Skeletal muscle satellite cell (primary cell): ENCODE data around the gene PROKR1.

Experiments used
- H3K27me3 ChIP-seq: 2 replicates; pipeline ENCODE4 v1.7.0; 2013; ENCODE audit warnings: low read length; ENCODE audit not compliant: control insufficient read depth, insufficient read depth
- H3K36me3 ChIP-seq: 2 replicates; pipeline ENCODE4 v1.7.0; 2013; ENCODE audit warnings: mild to moderate bottlenecking, control low read depth, low read length; ENCODE audit not compliant: insufficient read depth
- H3K4me1 ChIP-seq: 2 replicates; pipeline ENCODE4 v1.7.0; 2013; ENCODE audit warnings: low read length; ENCODE audit not compliant: control insufficient read depth, insufficient read depth
- H3K4me2 ChIP-seq: 2 replicates; pipeline ENCODE4 v1.7.0; 2013; ENCODE audit warnings: mild to moderate bottlenecking, low read length
- H3K4me3 ChIP-seq: 2 replicates; pipeline ENCODE4 v1.7.0; 2013; ENCODE audit warnings: low read length
- H3K9ac ChIP-seq: 2 replicates; pipeline ENCODE4 v1.7.0; 2013; ENCODE audit warnings: mild to moderate bottlenecking, low read depth, low read length, moderate library complexity
- H3K9me3 ChIP-seq: replicated peaks from 2 replicates; pipeline ENCODE4 v1.7.0; 2013; ENCODE audit warnings: mild to moderate bottlenecking, control low read depth, low read length

Gene PROKR1

DNA sequence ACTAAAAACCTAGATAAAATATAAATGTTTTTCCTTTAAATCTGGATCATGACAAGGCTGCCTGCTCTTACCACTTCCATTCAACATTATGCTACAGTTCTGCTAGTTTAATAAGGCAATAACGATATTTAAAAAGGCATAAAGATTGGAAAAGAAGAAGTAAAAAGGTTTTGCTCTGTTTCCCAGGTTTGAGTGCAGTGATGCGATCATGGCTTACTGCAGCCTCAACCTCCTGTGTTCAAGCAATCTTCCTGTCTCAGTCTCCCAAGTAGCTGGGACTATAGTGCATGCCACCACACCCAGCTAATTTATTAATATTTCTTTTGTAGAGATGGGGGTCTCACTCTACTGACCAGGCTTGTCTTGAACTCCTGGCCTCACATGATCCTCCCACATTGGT is 40.8 kb downstream of the PROKR1 start:
- H3K4me2 ChIP-seq, result no peak overlapping the region
- H3K36me3 ChIP-seq, result no peaks in the 10 kb centered on the region
- H3K4me3 ChIP-seq, result no peak overlapping the region
- peaks cover 38% of the 10 kb centered on the region for H3K27me3 ChIP-seq
- no peaks in the 10 kb centered on the region for H3K9me3 ChIP-seq
- no peak overlapping the region for H3K9ac ChIP-seq
- no peaks in the 10 kb centered on the region for H3K4me1 ChIP-seq

DNA sequence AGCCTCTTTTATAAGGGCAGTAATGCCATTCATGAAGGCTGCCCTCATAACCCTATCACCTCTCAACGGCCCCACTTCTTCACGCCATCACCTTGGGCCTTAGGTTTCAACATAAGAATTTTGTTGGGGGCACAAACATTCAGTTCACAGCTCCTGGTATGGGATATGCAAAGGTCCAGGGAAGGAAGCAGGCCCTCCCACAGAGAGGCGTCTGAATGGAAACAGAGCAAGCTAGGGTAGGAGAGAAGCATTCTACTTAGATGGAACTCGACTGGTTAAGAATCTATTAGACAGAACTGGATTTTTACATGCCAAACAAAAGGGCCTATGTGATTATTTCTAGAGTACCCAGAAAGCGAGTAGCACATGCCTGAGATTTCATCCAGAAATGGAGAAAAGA is 42.8 kb downstream of the PROKR1 start:
- no peaks in the 10 kb centered on the region for H3K9me3 ChIP-seq
- H3K27me3 ChIP-seq, result peaks cover 40% of the 10 kb centered on the region
- no peaks in the 10 kb centered on the region for H3K4me1 ChIP-seq
- H3K9ac ChIP-seq, result no peak overlapping the region
- H3K4me3 ChIP-seq, result no peak overlapping the region
- no peak overlapping the region for H3K4me2 ChIP-seq
- H3K36me3 ChIP-seq, result no peaks in the 10 kb centered on the region

GRCh38 chr2:68687018-68687417 is 43.6 kb downstream of the PROKR1 start:
- Histone ChIP-seq H3K4me1 (no peaks in the 10 kb centered on the region), H3K9me3 (no peaks in the 10 kb centered on the region), H3K36me3 (no peaks in the 10 kb centered on the region), H3K4me2 (no peak overlapping the region), H3K27me3 (peaks cover 34% of the 10 kb centered on the region), H3K9ac (no peak overlapping the region), H3K4me3 (no peak overlapping the region)

GRCh38 chr2:68689553-68690537 is 46.5 kb downstream of the PROKR1 start:
- Histone ChIP-seq H3K4me1 (no peaks in the 10 kb centered on the region), H3K9me3 (no peaks in the 10 kb centered on the region), H3K36me3 (no peaks in the 10 kb centered on the region), H3K4me2 (no peak overlapping the region), H3K4me3 (no peak overlapping the region), H3K9ac (no peak overlapping the region), H3K27me3 (peaks cover 36% of the 10 kb centered on the region)

- H3K4me1 ChIP-seq, result no peaks in the 10 kb centered on the region
- no peak overlapping the region for H3K4me3 ChIP-seq
- peaks cover 40% of the 10 kb centered on the region for H3K27me3 ChIP-seq
- H3K9me3 ChIP-seq, result no peaks in the 10 kb centered on the region
- H3K36me3 ChIP-seq, result no peaks in the 10 kb centered on the region
- H3K9ac ChIP-seq, result no peak overlapping the region
- no peak overlapping the region for H3K4me2 ChIP-seq
These were observed 47.5 kb downstream of the PROKR1 start for GRCh38 chr2:68690851-68691250.

- H3K27me3 ChIP-seq, result peaks cover 38% of the 10 kb centered on the region
- no peak overlapping the region for H3K4me3 ChIP-seq
- H3K9me3 ChIP-seq, result no peaks in the 10 kb centered on the region
- no peaks in the 10 kb centered on the region for H3K4me1 ChIP-seq
- H3K9ac ChIP-seq, result no peak overlapping the region
- no peaks in the 10 kb centered on the region for H3K36me3 ChIP-seq
- H3K4me2 ChIP-seq, result no peak overlapping the region
These were observed 49.1 kb downstream of the PROKR1 start for GRCh38 chr2:68692511-68692910.

GRCh38 chr2:68693951-68694350 is 50.6 kb downstream of the PROKR1 start:
- no peak overlapping the region for H3K4me2 ChIP-seq
- no peaks in the 10 kb centered on the region for H3K4me1 ChIP-seq
- no peaks in the 10 kb centered on the region for H3K9me3 ChIP-seq
- peaks cover 43% of the 10 kb centered on the region for H3K27me3 ChIP-seq
- no peak overlapping the region for H3K4me3 ChIP-seq
- H3K9ac ChIP-seq, result no peak overlapping the region
- H3K36me3 ChIP-seq, result no peaks in the 10 kb centered on the region

GRCh38 chr2:68695971-68696370 is 52.6 kb downstream of the PROKR1 start:
- peaks cover 34% of the 10 kb centered on the region for H3K27me3 ChIP-seq
- no peaks in the 10 kb centered on the region for H3K4me1 ChIP-seq
- H3K9me3 ChIP-seq, result no peaks in the 10 kb centered on the region
- no peak overlapping the region for H3K4me2 ChIP-seq
- no peak overlapping the region for H3K9ac ChIP-seq
- no peaks in the 10 kb centered on the region for H3K36me3 ChIP-seq
- H3K4me3 ChIP-seq, result no peak overlapping the region

GRCh38 chr2:68696554-68696953 is 53.2 kb downstream of the PROKR1 start:
- Histone ChIP-seq H3K4me2 (no peak overlapping the region), H3K9ac (no peak overlapping the region), H3K36me3 (no peaks in the 10 kb centered on the region), H3K27me3 (peaks cover 31% of the 10 kb centered on the region), H3K9me3 (no peaks in the 10 kb centered on the region), H3K4me3 (no peak overlapping the region), H3K4me1 (no peaks in the 10 kb centered on the region)

DNA sequence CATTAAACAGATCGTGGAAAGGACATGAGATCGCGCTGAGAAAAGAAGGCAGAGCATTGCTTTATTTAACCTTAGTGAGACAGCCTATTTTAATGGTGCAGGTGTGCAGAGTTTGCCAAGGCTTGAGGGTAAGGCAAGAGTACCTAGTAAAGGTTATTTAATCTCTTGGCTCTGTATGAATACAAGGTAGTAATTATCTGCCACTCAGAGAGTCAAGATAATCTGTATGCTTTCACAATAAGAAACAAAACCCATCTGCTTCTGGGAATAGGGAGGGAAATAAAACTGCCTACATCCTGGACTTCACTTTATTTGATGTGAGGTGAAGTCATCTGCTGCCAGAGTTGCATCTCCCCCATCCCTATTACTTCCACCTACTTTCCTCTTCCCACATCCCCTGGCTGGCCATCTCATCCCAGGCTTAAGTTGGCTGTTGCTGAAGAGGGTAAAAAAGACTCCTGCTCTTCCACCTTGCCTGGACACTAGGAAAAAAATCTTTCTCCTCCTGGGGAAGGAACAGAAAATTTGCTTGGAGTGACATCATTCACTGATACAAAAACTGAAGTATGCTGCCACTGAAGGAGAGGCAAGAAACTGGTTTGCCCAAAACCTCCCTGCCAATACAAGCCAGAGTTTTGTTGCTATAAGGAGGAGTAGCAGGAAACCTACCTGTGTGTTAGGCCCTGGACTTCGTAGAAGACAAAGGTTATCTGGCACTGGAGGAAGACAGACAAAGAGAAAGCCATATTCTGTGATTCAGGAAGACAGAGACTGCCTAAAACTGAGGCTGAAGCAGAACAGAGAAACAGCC is 55.4 kb downstream of the PROKR1 start:
- Histone ChIP-seq H3K9ac (no peak overlapping the region), H3K4me3 (no peak overlapping the region), H3K9me3 (no peaks in the 10 kb centered on the region), H3K36me3 (no peaks in the 10 kb centered on the region), H3K4me1 (no peaks in the 10 kb centered on the region), H3K4me2 (no peak overlapping the region), H3K27me3 (peaks cover 45% of the 10 kb centered on the region)

DNA sequence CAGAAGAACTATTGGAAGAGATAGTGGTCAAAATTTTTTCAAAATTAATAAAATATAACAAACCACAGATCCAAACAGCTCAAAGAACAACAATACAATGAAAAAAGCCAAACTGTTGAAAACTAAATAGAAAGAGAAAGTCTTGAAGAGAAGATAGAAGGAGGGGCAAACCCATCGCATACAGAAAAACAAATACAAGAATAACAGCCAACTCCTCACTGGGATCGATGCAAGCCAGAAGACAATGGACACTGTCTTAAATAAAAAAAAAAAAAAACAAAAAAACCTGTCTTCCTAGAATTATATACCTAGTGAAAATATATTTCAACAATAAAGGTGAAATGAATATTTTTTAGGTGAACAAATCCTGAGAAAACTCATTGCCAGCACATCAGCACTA is 57.2 kb downstream of the PROKR1 start:
- Histone ChIP-seq H3K4me2 (no peak overlapping the region), H3K4me3 (no peak overlapping the region), H3K36me3 (no peaks in the 10 kb centered on the region), H3K27me3 (peaks cover 52% of the 10 kb centered on the region), H3K4me1 (no peaks in the 10 kb centered on the region), H3K9me3 (no peaks in the 10 kb centered on the region), H3K9ac (no peak overlapping the region)
